HCT116 (cell line): ENCODE measurements around the gene PLEKHH2. TPM values are rescaled to one million over a fixed set of nuclear protein-coding genes. Genes with fewer than 3 reads are reported as not detected.

Experiments
- ATAC-seq: fragments of 200-7000 bp; cut with Tn5 transposase; 2 replicates; pipeline ENCODE4 v1.9.1; 2020; ENCODE audit warnings: mild to moderate bottlenecking, moderate library complexity
- BruUV-seq: library from RNA; stranded (reverse); fragments of 400-500 nt; replicated peaks from 2 replicates; lab custom pipeline; 2021; lab: Mats Ljungman, UMichigan
- CTCF ChIA-PET: fragments of 300-600 bp; sonication (Branson Sonifier 250); formaldehyde crosslinking; loops from one replicate; lab custom pipeline; 2021; ENCODE audit warnings: antibody characterized with exemption; lab: Charles Lee
- POLR2A ChIA-PET: fragments of 300-600, 350-600 bp; sonication (Branson Sonifier 250); formaldehyde crosslinking; loops from one replicate; lab custom pipeline; 2021; ENCODE audit warnings: antibody characterized with exemption; lab: Charles Lee
- RAD21 ChIA-PET, 2 experiments: fragments of 300-600 bp; sonication (Branson Sonifier 250); formaldehyde crosslinking; loops; one replicate each; lab custom pipeline; 2023; ENCODE audit warnings: low total read pairs in 2 of 2; ENCODE audit not compliant: uncharacterized antibody in 2 of 2, unreplicated experiment in 2 of 2, low non-redundant PET in 1 of 2; lab: Charles Lee
- DNase-seq: peaks from one replicate; pipeline ENCODE4 v3.0.0-alpha.2; 2010; ENCODE audit warnings: low read depth, low spot score
- H2AFZ ChIP-seq: fragments of 200-600 bp; shearing (Covaris generic), sonication (generic); 2 replicates; pipeline ENCODE4 v1.6.1; 2017; ENCODE audit warnings: low read depth, mixed run types, mixed read lengths, antibody characterized with exemption, low read length; ENCODE audit not compliant: poor library complexity, severe bottlenecking
- H3K27ac ChIP-seq: 2 replicates; pipeline ENCODE4 v1.5.1; 2012; ENCODE audit warnings: low read depth, low read length
- H3K27me3 ChIP-seq: fragments of 200-600 bp; sonication (generic); 2 replicates; pipeline ENCODE4 v1.6.1; 2016; ENCODE audit warnings: mixed run types, low read length, mixed read lengths; ENCODE audit not compliant: insufficient read depth
- H3K36me3 ChIP-seq, 2 experiments: fragments of 200-500 bp in 1 of 2; fragments of 200-600 bp in 1 of 2; sonication (Bioruptor generic) in 1 of 2; sonication (generic) in 1 of 2; 2 replicates each; pipeline versions ENCODE4 v1.5.1 to v1.6.1; 2014 to 2016; ENCODE audit warnings: low read length in 2 of 2, inconsistent platforms in 1 of 2, mixed read lengths in 1 of 2, mixed run types in 1 of 2; ENCODE audit not compliant: insufficient read depth in 2 of 2, control insufficient read depth in 1 of 2
- H3K4me1 ChIP-seq, 2 experiments: fragments of 200-600 bp in 1 of 2; sonication (generic) in 1 of 2; 2 replicates each; pipeline versions ENCODE4 v1.5.1 to v1.6.1; 2012 to 2017; ENCODE audit warnings: low read length in 2 of 2, inconsistent platforms in 1 of 2, mild to moderate bottlenecking in 1 of 2, mixed read lengths in 1 of 2, mixed run types in 1 of 2, moderate library complexity in 1 of 2; ENCODE audit not compliant: insufficient read depth in 2 of 2, control insufficient read depth in 1 of 2
- H3K4me2 ChIP-seq: fragments of 200-600 bp; sonication (generic); 2 replicates; pipeline ENCODE4 v1.6.1; 2017; ENCODE audit warnings: mixed run types, low read length, mixed read lengths
- H3K4me3 ChIP-seq, 2 experiments: fragments of 200-600 bp in 1 of 2; sonication (generic) in 1 of 2; replicated peaks in 1 of 2; 2 replicates each; pipeline ENCODE4 v1.5.1; 2011 to 2016; ENCODE audit warnings: low read length in 2 of 2, control low read depth in 1 of 2, low read depth in 1 of 2, mild to moderate bottlenecking in 1 of 2, mixed read lengths in 1 of 2, mixed run types in 1 of 2
- H3K79me2 ChIP-seq: fragments of 200-600 bp; sonication (generic); 2 replicates; pipeline ENCODE4 v1.6.1; 2017; ENCODE audit warnings: mild to moderate bottlenecking, mixed run types, low read length, moderate library complexity, mixed read lengths; ENCODE audit not compliant: insufficient read depth
- H3K9ac ChIP-seq: fragments of 200-600 bp; sonication (generic); 2 replicates; pipeline ENCODE4 v1.6.1; 2016; ENCODE audit warnings: low read length, mixed read lengths
- H3K9me2 ChIP-seq: fragments of 200-600 bp; sonication (generic), shearing (Covaris generic); 2 replicates; pipeline ENCODE4 v1.6.1; 2017; ENCODE audit warnings: mixed run types, mild to moderate bottlenecking, moderate library complexity; ENCODE audit not compliant: insufficient read depth
- H3K9me3 ChIP-seq, 2 experiments: fragments of 200-500 bp in 1 of 2; fragments of 200-600 bp in 1 of 2; sonication (Bioruptor generic) in 1 of 2; sonication (generic) in 1 of 2; 2 replicates each; pipeline ENCODE4 v1.6.1; 2014 to 2017; ENCODE audit warnings: low read length in 2 of 2, mixed read lengths in 2 of 2, inconsistent platforms in 1 of 2, low read depth in 1 of 2, mild to moderate bottlenecking in 1 of 2, mixed run types in 1 of 2, moderate library complexity in 1 of 2; ENCODE audit not compliant: control insufficient read depth in 1 of 2, insufficient read depth in 1 of 2
- H4K20me1 ChIP-seq: fragments of 200-600 bp; sonication (generic), shearing (Covaris generic); 2 replicates; pipeline ENCODE4 v1.6.1; 2017; ENCODE audit warnings: mixed run types, mild to moderate bottlenecking, moderate library complexity; ENCODE audit not compliant: insufficient read depth
- CBX3 ChIP-seq: IDR thresholded peaks from 2 replicates; pipeline ENCODE4 v1.6.1; 2012; ENCODE audit warnings: low read depth
- EGR1 ChIP-seq: IDR thresholded peaks from 2 replicates; pipeline ENCODE4 v1.6.1; 2012; ENCODE audit warnings: low read depth
- EZH2phosphoT487 ChIP-seq: fragments of 200-600 bp; IDR thresholded peaks from 2 replicates; pipeline ENCODE4 v1.6.1; 2018; ENCODE audit warnings: antibody characterized with exemption, borderline replicate concordance
- FOSL1 ChIP-seq: IDR thresholded peaks from 2 replicates; pipeline ENCODE4 v1.6.1; 2012; ENCODE audit warnings: low read depth
- POLR2A ChIP-seq: IDR thresholded peaks from 2 replicates; pipeline ENCODE4 v1.7.0; 2011; ENCODE audit warnings: borderline replicate concordance; ENCODE audit not compliant: insufficient read depth, insufficient read length; ENCODE audit errors: extremely low read depth
- POLR2AphosphoS5 ChIP-seq: IDR thresholded peaks from 2 replicates; pipeline ENCODE4 v1.6.1; 2011; ENCODE audit warnings: mild to moderate bottlenecking, low read depth, low read length, moderate library complexity
- SP1 ChIP-seq: IDR thresholded peaks from 2 replicates; pipeline ENCODE4 v1.6.1; 2012; ENCODE audit warnings: low read depth
- SRF ChIP-seq: IDR thresholded peaks from 2 replicates; pipeline ENCODE4 v1.6.1; 2012; ENCODE audit warnings: low read depth
- TCF7L2 ChIP-seq: IDR thresholded peaks from 2 replicates; pipeline ENCODE4 v1.7.0; 2011; ENCODE audit warnings: borderline replicate concordance, inconsistent platforms; ENCODE audit not compliant: insufficient read depth, insufficient read length; ENCODE audit errors: extremely low read depth
- intact Hi-C: fragments of 100-400 bp; cut with micrococcal nuclease; formaldehyde crosslinking; loops from 2 replicates; pipeline ENCODE4 v1.10.0; 2022
- total RNA-seq: library from RNA; stranded (reverse); gene quantifications from one replicate; pipeline ENCODE4 v1.2.1, GENCODE V29; 2021; ENCODE audit not compliant: unreplicated experiment
- TF ChIP-seq, protein P1 (sequence below): IDR thresholded peaks from 2 replicates; pipeline ENCODE4 v1.6.1; 2012; ENCODE audit warnings: low read depth
- TF ChIP-seq, protein P2 (sequence below): IDR thresholded peaks from 2 replicates; pipeline ENCODE4 v1.6.1; 2012

The PLEKHH2 gene
- total RNA-seq, 1 experiment from 2014 or later, result 7.8 TPM

DNA sequence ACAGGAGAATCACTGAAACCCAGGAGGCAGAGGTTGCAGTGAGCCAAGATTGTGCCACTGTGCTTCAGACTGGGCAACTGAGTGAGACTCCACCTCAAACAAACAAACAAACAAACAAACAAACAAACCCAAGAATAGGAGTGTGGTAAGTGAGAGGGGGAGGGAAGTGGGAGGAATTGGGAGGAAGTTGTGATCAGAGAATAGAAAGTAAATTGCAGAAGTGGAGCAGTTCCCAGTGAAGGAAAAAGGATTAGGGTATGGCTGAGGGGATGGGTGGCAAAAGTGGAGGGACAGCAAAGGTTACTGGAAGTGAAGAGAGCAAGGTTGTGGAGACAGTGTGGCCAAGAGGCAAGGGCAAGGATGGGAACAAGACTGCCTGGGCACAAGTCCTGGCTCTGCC lies 80.3 kb downstream of the PLEKHH2 start:
- Histone ChIP-seq H3K79me2 (no peaks in the 10 kb centered on the region), H4K20me1 (no peaks in the 10 kb centered on the region), H3K27me3 (no peaks in the 10 kb centered on the region), H3K9ac (no peak overlapping the region), H3K36me3 (no peaks in the 10 kb centered on the region), H3K9me2 (no peaks in the 10 kb centered on the region), H3K27ac (no peak overlapping the region), H3K4me2 (no peak overlapping the region), H3K9me3 (no peaks in the 10 kb centered on the region), H3K4me3 (no peak overlapping the region), H2AFZ (no peak overlapping the region), H3K4me1 (no peaks in the 10 kb centered on the region)
- ChIA-PET CTCF (no interaction called here), POLR2A (no interaction called here), RAD21 (no interaction called here)
- intact Hi-C loops, result no loop called here
- no peak for DNase-seq
- BruUV-seq, result no TSS peak
- TF ChIP-seq TCF7L2 (no peak), FOSL1 (no peak), EZH2phosphoT487 (no peak), CBX3 (no peak), POLR2AphosphoS5 (no peak), EGR1 (no peak), SP1 (no peak), POLR2A (no peak), SRF (no peak)
- TF ChIP-seq, protein P1, sequence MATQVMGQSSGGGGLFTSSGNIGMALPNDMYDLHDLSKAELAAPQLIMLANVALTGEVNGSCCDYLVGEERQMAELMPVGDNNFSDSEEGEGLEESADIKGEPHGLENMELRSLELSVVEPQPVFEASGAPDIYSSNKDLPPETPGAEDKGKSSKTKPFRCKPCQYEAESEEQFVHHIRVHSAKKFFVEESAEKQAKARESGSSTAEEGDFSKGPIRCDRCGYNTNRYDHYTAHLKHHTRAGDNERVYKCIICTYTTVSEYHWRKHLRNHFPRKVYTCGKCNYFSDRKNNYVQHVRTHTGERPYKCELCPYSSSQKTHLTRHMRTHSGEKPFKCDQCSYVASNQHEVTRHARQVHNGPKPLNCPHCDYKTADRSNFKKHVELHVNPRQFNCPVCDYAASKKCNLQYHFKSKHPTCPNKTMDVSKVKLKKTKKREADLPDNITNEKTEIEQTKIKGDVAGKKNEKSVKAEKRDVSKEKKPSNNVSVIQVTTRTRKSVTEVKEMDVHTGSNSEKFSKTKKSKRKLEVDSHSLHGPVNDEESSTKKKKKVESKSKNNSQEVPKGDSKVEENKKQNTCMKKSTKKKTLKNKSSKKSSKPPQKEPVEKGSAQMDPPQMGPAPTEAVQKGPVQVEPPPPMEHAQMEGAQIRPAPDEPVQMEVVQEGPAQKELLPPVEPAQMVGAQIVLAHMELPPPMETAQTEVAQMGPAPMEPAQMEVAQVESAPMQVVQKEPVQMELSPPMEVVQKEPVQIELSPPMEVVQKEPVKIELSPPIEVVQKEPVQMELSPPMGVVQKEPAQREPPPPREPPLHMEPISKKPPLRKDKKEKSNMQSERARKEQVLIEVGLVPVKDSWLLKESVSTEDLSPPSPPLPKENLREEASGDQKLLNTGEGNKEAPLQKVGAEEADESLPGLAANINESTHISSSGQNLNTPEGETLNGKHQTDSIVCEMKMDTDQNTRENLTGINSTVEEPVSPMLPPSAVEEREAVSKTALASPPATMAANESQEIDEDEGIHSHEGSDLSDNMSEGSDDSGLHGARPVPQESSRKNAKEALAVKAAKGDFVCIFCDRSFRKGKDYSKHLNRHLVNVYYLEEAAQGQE, result no peak
- TF ChIP-seq, protein P2, sequence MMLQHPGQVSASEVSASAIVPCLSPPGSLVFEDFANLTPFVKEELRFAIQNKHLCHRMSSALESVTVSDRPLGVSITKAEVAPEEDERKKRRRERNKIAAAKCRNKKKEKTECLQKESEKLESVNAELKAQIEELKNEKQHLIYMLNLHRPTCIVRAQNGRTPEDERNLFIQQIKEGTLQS, result no peak
- no peak for ATAC-seq
